ENCODE results near the gene SFXN3. TPM values are rescaled to one million over a fixed set of nuclear protein-coding genes. Genes with fewer than 3 reads are reported as not detected.
"Not testable (repeated sequence)": the region's sequence is repeated elsewhere in the genome, so short reads cannot be mapped to it uniquely, and the experiment has no call there.

The SFXN3 gene
- total RNA-seq, 1 experiment from 2014 or later, result 27.5 TPM

DNA sequence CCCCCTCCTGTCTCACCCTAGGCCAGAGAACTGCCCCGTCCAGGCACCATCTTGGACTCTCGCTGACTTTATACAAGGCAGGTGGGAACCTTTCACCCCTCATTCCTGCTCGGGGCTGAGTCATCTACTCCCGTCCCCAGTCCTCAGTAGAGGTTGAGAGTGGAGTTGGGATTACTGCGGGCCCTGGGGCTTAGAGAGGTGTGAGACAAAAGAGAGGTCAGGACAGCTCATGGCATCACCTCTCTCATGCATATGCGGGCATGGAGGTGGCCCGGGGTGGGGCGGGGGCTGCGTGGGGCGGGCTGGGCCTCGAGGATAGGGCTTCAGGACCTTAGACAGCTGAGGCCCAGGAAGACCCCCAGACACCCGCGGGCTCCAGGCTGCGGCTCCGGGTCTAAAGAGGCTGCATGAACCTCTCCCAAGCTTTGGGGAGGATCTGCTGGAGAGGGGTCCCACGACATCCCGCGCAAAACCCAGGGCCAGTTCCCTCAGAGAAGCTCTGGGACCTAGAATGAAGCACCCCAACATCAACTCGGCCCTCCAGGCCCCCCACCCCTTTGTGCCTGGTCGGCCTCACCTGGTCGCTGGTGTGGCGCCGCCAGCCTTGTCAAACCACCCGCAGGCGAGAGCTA is 422 bp upstream of the SFXN3 start:
- no peaks in the 10 kb centered on the region for H3K9me3 Mint-ChIP-seq (ENCODE audit: low read depth, unreplicated experiment)
- peaks cover 32% of the 10 kb centered on the region for H3K36me3 Mint-ChIP-seq (ENCODE audit: insufficient read depth, unreplicated experiment)
- H3K27ac Mint-ChIP-seq (ENCODE audit: unreplicated experiment), result no peak overlapping the region
- CTCF ChIA-PET, result interaction anchor here (0.6 to 1.7 kb wide), 4 partner anchors 12 to 100 kb away, joined by 3 to 10 read pairs (median 7); partner anchors contain the start of gene TLX1
- H3K27me3 Mint-ChIP-seq (ENCODE audit: unreplicated experiment), result no peaks in the 10 kb centered on the region
- peaks cover 8% of the 10 kb centered on the region for H3K4me1 Mint-ChIP-seq (ENCODE audit: low read depth, unreplicated experiment)
- TF ChIP-seq, protein P1, sequence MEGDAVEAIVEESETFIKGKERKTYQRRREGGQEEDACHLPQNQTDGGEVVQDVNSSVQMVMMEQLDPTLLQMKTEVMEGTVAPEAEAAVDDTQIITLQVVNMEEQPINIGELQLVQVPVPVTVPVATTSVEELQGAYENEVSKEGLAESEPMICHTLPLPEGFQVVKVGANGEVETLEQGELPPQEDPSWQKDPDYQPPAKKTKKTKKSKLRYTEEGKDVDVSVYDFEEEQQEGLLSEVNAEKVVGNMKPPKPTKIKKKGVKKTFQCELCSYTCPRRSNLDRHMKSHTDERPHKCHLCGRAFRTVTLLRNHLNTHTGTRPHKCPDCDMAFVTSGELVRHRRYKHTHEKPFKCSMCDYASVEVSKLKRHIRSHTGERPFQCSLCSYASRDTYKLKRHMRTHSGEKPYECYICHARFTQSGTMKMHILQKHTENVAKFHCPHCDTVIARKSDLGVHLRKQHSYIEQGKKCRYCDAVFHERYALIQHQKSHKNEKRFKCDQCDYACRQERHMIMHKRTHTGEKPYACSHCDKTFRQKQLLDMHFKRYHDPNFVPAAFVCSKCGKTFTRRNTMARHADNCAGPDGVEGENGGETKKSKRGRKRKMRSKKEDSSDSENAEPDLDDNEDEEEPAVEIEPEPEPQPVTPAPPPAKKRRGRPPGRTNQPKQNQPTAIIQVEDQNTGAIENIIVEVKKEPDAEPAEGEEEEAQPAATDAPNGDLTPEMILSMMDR (IDR thresholded peaks at IDR 0.05; ENCODE audit: unreplicated experiment), result no peak
- no TSS peak for BruUV-seq (replicated peaks)
- DNase-seq, result no peak
- peak overlapping the region; percentile 78 for H3K4me3 Mint-ChIP-seq (ENCODE audit: low read depth, unreplicated experiment)
- intact Hi-C loops (cut with micrococcal nuclease; ENCODE audit: unreplicated experiment), result no loop called here

DNA sequence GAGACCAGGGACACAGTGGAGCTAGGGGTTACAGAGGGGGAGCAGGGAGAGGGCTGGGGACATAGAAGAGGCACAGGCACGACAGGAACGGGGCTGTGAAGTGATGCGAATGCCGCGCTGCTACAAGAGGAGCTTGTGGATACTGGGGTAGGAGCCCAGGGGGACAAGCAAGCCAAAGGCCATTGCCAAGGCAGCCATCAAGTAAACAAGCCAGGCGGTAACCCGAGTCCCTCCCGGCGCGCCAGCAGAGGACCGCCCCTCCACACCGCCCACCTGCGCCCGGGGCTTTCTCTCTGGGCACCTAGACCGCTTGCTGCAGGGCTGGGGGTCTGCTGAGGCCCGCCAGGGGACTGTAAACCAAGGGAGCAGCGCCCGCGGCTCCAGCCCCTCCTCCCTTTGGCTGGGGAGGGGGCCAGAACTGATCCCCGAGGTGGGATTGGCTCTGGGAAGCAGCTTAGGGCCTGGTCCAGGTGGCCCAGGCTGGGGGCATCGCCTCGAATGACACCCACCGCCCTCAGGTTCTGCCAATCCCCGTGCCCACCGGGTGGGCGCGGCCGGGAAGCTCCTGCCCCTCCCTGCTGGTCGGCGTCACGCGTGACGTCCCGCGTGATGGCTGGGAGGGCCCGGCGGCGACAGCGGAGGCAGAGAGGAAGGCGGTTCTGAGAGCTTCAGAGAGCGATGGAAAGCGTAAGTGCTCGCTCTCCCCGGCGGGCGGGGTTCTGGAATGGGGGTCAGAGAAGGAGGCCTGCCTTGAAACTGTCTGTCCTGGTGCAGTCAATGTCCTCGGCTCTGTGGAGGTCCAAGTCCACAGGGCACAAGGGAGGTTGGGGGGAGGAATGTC is 982 bp downstream of the SFXN3 start:
- Mint-ChIP-seq H3K4me3 (ENCODE audit: low read depth, unreplicated experiment) (peak overlapping the region; percentile 78), H3K36me3 (ENCODE audit: insufficient read depth, unreplicated experiment) (peaks cover 36% of the 10 kb centered on the region), H3K27me3 (ENCODE audit: unreplicated experiment) (no peaks in the 10 kb centered on the region), H3K27ac (ENCODE audit: unreplicated experiment) (peak overlapping the region; percentile 73), H3K9me3 (ENCODE audit: low read depth, unreplicated experiment) (no peaks in the 10 kb centered on the region), H3K4me1 (ENCODE audit: low read depth, unreplicated experiment) (peaks cover 8% of the 10 kb centered on the region)
- CTCF ChIA-PET, result interaction anchor here (1.4 to 1.7 kb wide), 2 partner anchors 9 to 13 kb away, joined by 6 to 8 read pairs; no protein-coding TSS in a partner anchor
- intact Hi-C loops (cut with micrococcal nuclease; ENCODE audit: unreplicated experiment), result no loop called here
- BruUV-seq (replicated peaks), result no TSS peak
- TF ChIP-seq, protein P1 (IDR thresholded peaks at IDR 0.05; ENCODE audit: unreplicated experiment), result no peak
- peak; percentile 49 for DNase-seq

GRCh38 chr10:101032637-101033224 is 1.7 kb downstream of the SFXN3 start:
- Mint-ChIP-seq H3K27ac (ENCODE audit: unreplicated experiment) (peak overlapping the region; percentile 73), H3K4me3 (ENCODE audit: low read depth, unreplicated experiment) (peak overlapping the region; percentile 78), H3K9me3 (ENCODE audit: low read depth, unreplicated experiment) (no peaks in the 10 kb centered on the region), H3K4me1 (ENCODE audit: low read depth, unreplicated experiment) (peaks cover 10% of the 10 kb centered on the region), H3K27me3 (ENCODE audit: unreplicated experiment) (no peaks in the 10 kb centered on the region), H3K36me3 (ENCODE audit: insufficient read depth, unreplicated experiment) (peaks cover 36% of the 10 kb centered on the region)
- intact Hi-C loops (cut with micrococcal nuclease; ENCODE audit: unreplicated experiment), result no loop called here
- CTCF ChIA-PET, result interaction anchor here (1.4 kb wide), 1 partner anchor 9 kb away, joined by 6 read pairs; no protein-coding TSS in a partner anchor
- peak; percentile 55 for DNase-seq
- TF ChIP-seq, protein P1 (IDR thresholded peaks at IDR 0.05; ENCODE audit: unreplicated experiment), result no peak
- BruUV-seq (replicated peaks), result no TSS peak

DNA sequence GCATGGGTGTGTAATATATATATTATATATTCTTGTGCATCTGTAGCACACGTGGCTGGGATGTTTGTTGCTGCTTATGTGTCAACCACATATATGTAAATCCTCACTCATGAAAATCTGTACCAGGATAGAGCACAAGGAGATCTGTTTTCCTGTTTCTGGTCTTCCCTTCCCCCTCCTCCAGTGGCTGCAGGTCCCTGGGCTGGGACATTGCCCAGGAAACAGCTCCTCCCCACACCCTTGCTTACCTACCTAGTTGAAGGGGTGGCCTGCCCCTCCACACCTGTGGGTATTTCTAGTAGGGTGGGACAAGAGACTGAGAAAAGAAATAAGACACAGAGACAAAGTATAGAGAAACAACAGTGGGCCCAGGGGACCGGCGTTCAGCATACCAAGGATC is 2.2 kb downstream of the SFXN3 start:
- Mint-ChIP-seq H3K27me3 (ENCODE audit: unreplicated experiment) (no peaks in the 10 kb centered on the region), H3K4me1 (ENCODE audit: low read depth, unreplicated experiment) (peaks cover 15% of the 10 kb centered on the region), H3K27ac (ENCODE audit: unreplicated experiment) (no peak overlapping the region), H3K9me3 (ENCODE audit: low read depth, unreplicated experiment) (no peaks in the 10 kb centered on the region), H3K36me3 (ENCODE audit: insufficient read depth, unreplicated experiment) (peaks cover 36% of the 10 kb centered on the region), H3K4me3 (ENCODE audit: low read depth, unreplicated experiment) (peak overlapping the region; percentile 78)
- DNase-seq, result no peak
- BruUV-seq (replicated peaks), result no TSS peak
- TF ChIP-seq, protein P1 (IDR thresholded peaks at IDR 0.05; ENCODE audit: unreplicated experiment), result no peak
- CTCF ChIA-PET, result no interaction called here
- intact Hi-C loops (cut with micrococcal nuclease; ENCODE audit: unreplicated experiment), result no loop called here

DNA sequence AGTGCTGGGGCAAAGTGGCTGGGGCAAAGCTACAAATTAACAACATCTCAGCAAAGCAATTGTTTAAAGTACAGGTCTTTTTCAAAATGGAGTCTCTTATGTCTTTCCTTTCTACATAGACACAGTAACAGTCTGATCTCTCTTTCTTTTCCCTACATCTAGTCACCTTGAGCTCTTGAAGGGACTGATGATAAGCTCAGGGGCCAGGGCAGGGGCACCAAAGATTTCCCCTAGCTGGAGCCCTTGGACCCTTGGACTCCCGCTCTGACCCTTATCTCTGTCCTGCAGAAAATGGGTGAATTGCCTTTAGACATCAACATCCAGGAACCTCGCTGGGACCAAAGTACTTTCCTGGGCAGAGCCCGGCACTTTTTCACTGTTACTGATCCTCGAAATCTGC is 3.4 kb downstream of the SFXN3 start:
- H3K9me3 Mint-ChIP-seq (ENCODE audit: low read depth, unreplicated experiment); DNase-seq: not testable (repeated sequence)

More for the DNA sequence above, 3.4 kb downstream of the SFXN3 start:
- H3K27me3 Mint-ChIP-seq (ENCODE audit: unreplicated experiment); CTCF ChIA-PET; H3K27ac Mint-ChIP-seq (ENCODE audit: unreplicated experiment); BruUV-seq (replicated peaks); H3K4me3 Mint-ChIP-seq (ENCODE audit: low read depth, unreplicated experiment); intact Hi-C loops (cut with micrococcal nuclease; ENCODE audit: unreplicated experiment): not testable (repeated sequence)
- H3K4me1 Mint-ChIP-seq (ENCODE audit: low read depth, unreplicated experiment), result peaks cover 16% of the 10 kb centered on the region
- H3K36me3 Mint-ChIP-seq (ENCODE audit: insufficient read depth, unreplicated experiment), result peaks cover 36% of the 10 kb centered on the region

Data from Calu3 (cell line).